BE2C (cell line): ENCODE measurements around the gene SKI.

ENCODE experiments used
- DNase-seq: peaks from one replicate; pipeline ENCODE4 v3.0.0-alpha.2; 2020
- H3K27me3 ChIP-seq: fragments of 250-450 bp; sonication (Bioruptor Pico); 2 replicates; pipeline ENCODE4 v1.5.1; 2020; ENCODE audit warnings: mild to moderate bottlenecking
- H3K36me3 ChIP-seq: fragments of 250-450 bp; sonication (Bioruptor Pico); 2 replicates; pipeline ENCODE4 v1.5.1; 2020; ENCODE audit warnings: mild to moderate bottlenecking
- H3K4me1 ChIP-seq: fragments of 250-450 bp; sonication (Bioruptor Pico); 2 replicates; pipeline ENCODE4 v1.5.1; 2020
- H3K4me3 ChIP-seq: 2 replicates; pipeline ENCODE4 v1.5.1; 2011; ENCODE audit warnings: low read depth, low read length
- H3K9me3 ChIP-seq: fragments of 250-450 bp; sonication (Bioruptor Pico); 2 replicates; pipeline ENCODE4 v1.5.1; 2020
- CTCF ChIP-seq: IDR thresholded peaks from 2 replicates; pipeline ENCODE4 v1.5.1; 2012; ENCODE audit warnings: mild to moderate bottlenecking, low read depth, low read length

SKI gene

GRCh38 chr1:2238361-2239012 lies 10.4 kb downstream of the SKI start:
- Histone ChIP-seq H3K27me3 (no peaks in the 10 kb centered on the region), H3K36me3 (peaks cover 7% of the 10 kb centered on the region), H3K4me3 (no peak overlapping the region), H3K4me1 (peaks cover 9% of the 10 kb centered on the region), H3K9me3 (no peaks in the 10 kb centered on the region)
- no peak for DNase-seq
- no peak for TF ChIP-seq CTCF

DNA sequence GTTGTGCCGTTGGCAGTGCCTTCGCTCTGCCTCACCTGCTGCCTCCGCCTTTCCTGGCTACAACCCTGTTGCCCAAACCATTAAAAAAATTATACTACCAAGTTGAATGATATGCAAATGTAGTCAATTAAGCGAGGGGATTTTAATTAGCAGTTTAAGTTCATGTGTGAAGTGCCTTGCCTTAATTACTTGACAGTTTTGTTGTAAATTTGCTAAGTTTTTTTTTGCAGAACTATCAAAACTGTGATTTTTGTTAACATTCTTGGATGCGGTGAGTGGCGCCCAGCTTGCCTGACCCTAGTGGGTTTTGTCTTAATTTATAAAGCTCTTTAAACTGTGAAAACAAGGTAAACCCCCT lies 10.9 kb downstream of the SKI start:
- Histone ChIP-seq H3K4me1 (peaks cover 9% of the 10 kb centered on the region), H3K9me3 (no peaks in the 10 kb centered on the region), H3K27me3 (no peaks in the 10 kb centered on the region), H3K4me3 (no peak overlapping the region), H3K36me3 (peaks cover 7% of the 10 kb centered on the region)
- DNase-seq = no peak
- TF ChIP-seq CTCF = no peak

- Histone ChIP-seq H3K27me3 (no peaks in the 10 kb centered on the region), H3K4me1 (peaks cover 9% of the 10 kb centered on the region), H3K9me3 (no peaks in the 10 kb centered on the region), H3K4me3 (no peak overlapping the region), H3K36me3 (peaks cover 7% of the 10 kb centered on the region)
- no peak for TF ChIP-seq CTCF
- DNase-seq = no peak
Measured at GRCh38 chr1:2239384-2239985, 11.4 kb downstream of the SKI start.

DNA sequence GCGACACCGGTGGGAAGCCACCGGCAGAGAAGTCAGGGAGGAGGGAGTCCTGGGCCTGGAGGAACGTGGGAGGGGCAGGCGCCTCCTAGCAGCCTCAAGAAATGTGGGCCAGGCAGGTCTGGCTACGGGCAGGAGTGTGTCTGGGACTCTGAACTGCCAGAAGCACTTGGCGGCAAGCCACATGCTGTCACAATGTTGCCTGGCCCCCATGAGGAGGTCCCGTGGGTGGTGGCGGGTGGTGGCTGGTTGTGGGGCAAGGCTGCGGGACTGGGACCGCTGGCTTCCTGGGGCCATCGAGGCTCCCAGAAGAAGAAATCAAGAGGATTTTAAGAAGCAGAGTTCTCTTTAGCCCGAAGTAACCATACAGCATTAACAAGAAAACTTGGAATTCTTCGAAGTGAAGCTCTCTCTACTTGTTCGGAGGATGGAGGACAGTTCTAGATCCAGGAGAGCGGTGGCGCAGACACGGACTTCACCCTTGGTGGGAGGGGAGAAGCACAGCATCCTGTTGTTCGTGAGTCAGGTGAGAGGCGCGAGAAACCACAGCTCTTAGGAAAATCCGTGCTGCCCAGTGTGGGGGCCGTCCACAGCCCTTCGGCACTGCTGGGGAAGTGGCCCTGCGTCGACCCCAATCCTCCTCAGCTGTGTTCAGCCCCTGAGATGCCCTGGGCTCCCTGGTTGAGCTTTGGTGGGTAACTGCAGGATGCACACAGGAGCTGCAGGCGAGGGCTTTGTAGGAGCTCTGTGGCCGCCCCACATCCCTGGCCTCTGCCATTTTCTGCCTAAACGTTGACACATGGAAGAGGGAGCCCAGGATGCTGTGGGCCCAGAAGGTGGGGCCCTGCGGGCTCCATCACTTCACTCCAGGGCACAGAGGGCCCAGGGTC lies 12.4 kb downstream of the SKI start:
- no peak overlapping the region for H3K4me3 ChIP-seq
- no peak for TF ChIP-seq CTCF
- H3K36me3 ChIP-seq = peaks cover 7% of the 10 kb centered on the region
- H3K9me3 ChIP-seq = no peaks in the 10 kb centered on the region
- no peaks in the 10 kb centered on the region for H3K27me3 ChIP-seq
- H3K4me1 ChIP-seq = peaks cover 9% of the 10 kb centered on the region
- DNase-seq = peak; percentile 80

DNA sequence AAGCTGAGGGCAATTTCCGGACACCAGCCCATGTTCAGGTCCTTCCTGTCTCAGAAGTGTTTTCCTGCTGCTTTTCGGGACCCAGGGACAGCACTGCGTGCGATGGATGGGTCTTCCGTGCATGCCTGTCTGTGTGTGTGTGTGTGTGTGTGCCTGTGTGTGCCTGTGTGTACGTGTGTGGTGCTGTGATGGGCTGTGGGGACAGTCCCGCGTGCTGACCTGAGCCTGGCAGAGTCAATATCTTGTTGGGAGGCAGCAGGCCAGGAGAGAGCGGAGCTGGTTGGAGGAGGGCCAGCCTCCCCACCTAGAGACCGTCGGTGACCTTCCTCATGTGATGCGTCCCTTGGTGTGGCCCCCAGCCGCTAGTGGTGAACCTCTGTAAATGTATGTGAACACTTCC lies 13.7 kb downstream of the SKI start:
- H3K9me3 ChIP-seq = no peaks in the 10 kb centered on the region
- H3K4me3 ChIP-seq = no peak overlapping the region
- H3K4me1 ChIP-seq = peaks cover 9% of the 10 kb centered on the region
- no peak for TF ChIP-seq CTCF
- no peak for DNase-seq
- peaks cover 7% of the 10 kb centered on the region for H3K36me3 ChIP-seq
- H3K27me3 ChIP-seq = no peaks in the 10 kb centered on the region
